Activated CD4-positive, alpha-beta T cell treated with anti-CD3 and anti-CD28 coated beads, Interleukin-2, amount 50 U/mL, for 48 hours (primary cell): Measurements from ENCODE around the gene PSMA5.

Source experiments
- DNase-seq, 2 experiments: peaks; one replicate each; pipeline ENCODE4 v3.0.0-alpha.2; 2020

PSMA5 gene

GRCh38 chr1:109367626-109368025 lies 58.6 kb downstream of the PSMA5 start:
- no peak for DNase-seq

- no peak for DNase-seq
Measured at GRCh38 chr1:109365642-109366204, 60.5 kb downstream of the PSMA5 start.

- DNase-seq = no peak
Measured at GRCh38 chr1:109361649-109362048, 64.6 kb downstream of the PSMA5 start.

GRCh38 chr1:109361069-109361468 lies 65.2 kb downstream of the PSMA5 start:
- no peak for DNase-seq

- DNase-seq = no peak
Measured at GRCh38 chr1:109357616-109358015, 68.6 kb downstream of the PSMA5 start.

GRCh38 chr1:109356915-109357314 lies 69.3 kb downstream of the PSMA5 start:
- DNase-seq = no peak

- DNase-seq = no peak
Measured at GRCh38 chr1:109356505-109356904, 69.7 kb downstream of the PSMA5 start.

GRCh38 chr1:109354929-109355328 lies 71.3 kb downstream of the PSMA5 start:
- DNase-seq = no peak

- DNase-seq = no peak
Measured at GRCh38 chr1:109351457-109351856, 74.8 kb downstream of the PSMA5 start.

GRCh38 chr1:109350655-109351054 lies 75.6 kb downstream of the PSMA5 start:
- DNase-seq = no peak

GRCh38 chr1:109350182-109350581 lies 76.1 kb downstream of the PSMA5 start:
- no peak for DNase-seq
